Subcutaneous adipose tissue (tissue), 4 donors: Measurements from ENCODE around the gene CCDC184. TPM values are rescaled to one million over a fixed set of nuclear protein-coding genes. Genes with fewer than 3 reads are reported as not detected.

ENCODE experiments used
- total RNA-seq, 4 donors: library from RNA; depleted of rRNA; stranded (reverse); fragments of >200 nt; gene quantifications; one replicate each; pipeline ENCODE4 v1.1.0, GENCODE V29; 2016
- TF ChIP-seq, protein P1 (sequence below): fragments of 450-650 bp; IDR thresholded peaks from one replicate; pipeline ENCODE4 v1.5.1; 2016; ENCODE audit warnings: low read depth, mild to moderate bottlenecking, control low read depth, antibody characterized with exemption, moderate library complexity

CCDC184 gene
- total RNA-seq, 4 donors from 2014 or later = 0.22 to 1.3 TPM; not detected in 2

DNA sequence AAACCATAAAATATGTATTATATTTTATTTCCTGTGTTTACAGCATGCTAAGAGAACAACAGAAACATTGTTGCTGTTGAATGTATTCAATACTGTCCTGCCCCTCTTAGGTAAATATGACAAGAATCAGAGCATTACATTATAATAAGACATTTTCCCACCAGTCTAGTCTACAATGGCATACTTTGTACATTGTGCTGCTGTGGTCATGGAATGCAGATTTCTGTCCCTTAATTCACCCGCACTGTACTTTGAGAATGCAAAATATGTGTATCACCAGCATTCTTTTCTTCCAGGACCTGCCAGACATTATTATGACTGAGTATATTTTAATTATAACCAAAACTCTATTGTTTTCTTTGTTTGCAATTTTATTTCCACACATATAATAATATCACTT lies 36.2 kb downstream of the CCDC184 start:
- TF ChIP-seq, protein P1, sequence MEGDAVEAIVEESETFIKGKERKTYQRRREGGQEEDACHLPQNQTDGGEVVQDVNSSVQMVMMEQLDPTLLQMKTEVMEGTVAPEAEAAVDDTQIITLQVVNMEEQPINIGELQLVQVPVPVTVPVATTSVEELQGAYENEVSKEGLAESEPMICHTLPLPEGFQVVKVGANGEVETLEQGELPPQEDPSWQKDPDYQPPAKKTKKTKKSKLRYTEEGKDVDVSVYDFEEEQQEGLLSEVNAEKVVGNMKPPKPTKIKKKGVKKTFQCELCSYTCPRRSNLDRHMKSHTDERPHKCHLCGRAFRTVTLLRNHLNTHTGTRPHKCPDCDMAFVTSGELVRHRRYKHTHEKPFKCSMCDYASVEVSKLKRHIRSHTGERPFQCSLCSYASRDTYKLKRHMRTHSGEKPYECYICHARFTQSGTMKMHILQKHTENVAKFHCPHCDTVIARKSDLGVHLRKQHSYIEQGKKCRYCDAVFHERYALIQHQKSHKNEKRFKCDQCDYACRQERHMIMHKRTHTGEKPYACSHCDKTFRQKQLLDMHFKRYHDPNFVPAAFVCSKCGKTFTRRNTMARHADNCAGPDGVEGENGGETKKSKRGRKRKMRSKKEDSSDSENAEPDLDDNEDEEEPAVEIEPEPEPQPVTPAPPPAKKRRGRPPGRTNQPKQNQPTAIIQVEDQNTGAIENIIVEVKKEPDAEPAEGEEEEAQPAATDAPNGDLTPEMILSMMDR = no peak

DNA sequence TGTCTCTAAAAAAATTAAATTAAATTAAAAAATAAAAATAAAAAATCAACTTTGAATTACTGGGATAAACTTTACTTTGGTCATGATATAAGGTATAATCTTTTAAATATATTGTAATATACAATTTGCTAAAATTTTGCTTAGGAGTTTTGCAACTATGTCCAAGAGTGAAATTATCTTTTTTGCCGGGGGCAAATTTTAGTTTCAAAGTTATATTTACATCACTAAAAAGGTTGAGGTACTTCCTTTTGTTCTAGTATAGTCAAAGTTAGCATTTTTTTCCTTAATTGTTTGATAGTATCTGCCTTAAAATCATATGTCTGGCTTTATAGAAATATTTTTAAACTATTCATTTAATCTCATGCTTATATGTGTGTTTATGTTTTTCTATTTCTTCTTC lies 37.3 kb downstream of the CCDC184 start:
- TF ChIP-seq, protein P1 = no peak

DNA sequence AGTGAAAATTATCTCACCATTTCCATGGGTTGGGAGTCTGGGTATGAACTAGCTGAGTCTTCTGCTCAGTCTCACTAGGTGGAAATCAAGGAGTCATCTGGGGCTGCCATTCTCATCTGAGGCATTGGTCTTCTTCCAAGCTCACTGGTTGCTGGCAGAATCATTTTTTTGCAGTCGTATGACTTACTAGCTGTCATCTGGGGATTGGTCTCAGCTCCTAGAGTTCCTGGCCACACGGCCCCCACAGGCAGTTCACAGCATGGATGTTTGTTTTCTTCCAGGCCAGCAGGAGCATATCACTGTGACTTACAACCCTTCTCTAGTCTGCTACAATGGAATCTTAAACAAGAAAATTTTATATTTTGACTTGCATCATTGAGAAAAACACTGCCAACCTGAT lies 38.2 kb downstream of the CCDC184 start:
- TF ChIP-seq, protein P1 = no peak

Other genes starting within 250 kb of the CCDC184 start
- 10 to 100 TPM; 16.5 to 49.7 (median 39.4) TPM for gene TMEM106C, start 220.0 kb upstream of the CCDC184 start, total RNA-seq
- gene COL2A1, start 179.2 kb upstream of the CCDC184 start, total RNA-seq = not detected
- gene SENP1, start 77.6 kb upstream of the CCDC184 start, total RNA-seq = 10 to 100 TPM; 14.6 to 20.3 (median 18.0) TPM
- 10 to 100 TPM in 3 of 4 donors, 1 to 10 TPM in 1; 5.1 to 19.5 (median 16.0) TPM for gene PFKM, start 64.3 kb upstream of the CCDC184 start, total RNA-seq
- gene ASB8, start 26.1 kb upstream of the CCDC184 start, total RNA-seq = 10 to 100 TPM; 23.8 to 30.5 (median 27.2) TPM
- not detected for gene OR10AD1, start 19.6 kb downstream of the CCDC184 start, total RNA-seq
- 10 to 100 TPM; 17.3 to 26.0 (median 23.2) TPM for gene ZNF641, start 167.3 kb downstream of the CCDC184 start, total RNA-seq